ENCODE data around the gene RFWD3. TPM values are rescaled to one million over a fixed set of nuclear protein-coding genes. Genes with fewer than 3 reads are reported as not detected.
A peak's percentile ranks its signal among the peaks of the same experiment; 100 is the strongest.
"Not testable (repeated sequence)": the region's sequence is repeated elsewhere in the genome, so short reads cannot be mapped to it uniquely, and the experiment has no call there.

RFWD3 gene
- total RNA-seq, 1 donor from 2014 or later: 17.7 TPM

DNA sequence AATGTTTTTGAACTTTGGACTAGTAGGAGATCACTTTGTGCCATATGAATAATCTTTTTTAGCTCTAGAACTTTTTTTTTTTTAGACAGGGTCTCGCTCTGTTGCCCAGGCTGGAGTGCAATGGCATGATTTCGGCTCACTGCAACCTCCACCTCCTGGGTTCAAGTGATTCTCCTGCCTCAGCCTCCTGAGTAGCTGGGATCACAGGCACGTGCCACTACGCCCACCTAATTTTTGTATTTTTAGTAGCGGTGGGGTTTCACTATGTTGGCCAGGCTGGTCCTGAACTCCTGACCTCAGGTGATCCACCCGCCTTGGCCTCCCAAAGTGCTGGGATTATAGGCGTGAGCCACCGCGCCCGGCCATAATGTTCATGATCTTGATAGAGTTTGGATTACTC lies 2.2 kb upstream of the RFWD3 start:
- H3K4me3 ChIP-seq (ENCODE audit: low read length in 3 of 3); H3K27me3 ChIP-seq (ENCODE audit: control insufficient read depth in 3 of 3, insufficient read depth in 3 of 3, low read length in 3 of 3); H3K27ac ChIP-seq (ENCODE audit: low read depth, low read length); H3K9ac ChIP-seq (ENCODE audit: low read depth in 1 of 3, low read length in 3 of 3); H3K36me3 ChIP-seq (ENCODE audit: control insufficient read depth in 3 of 3, insufficient read depth in 3 of 3, low read length in 3 of 3); H3K9me3 ChIP-seq (ENCODE audit: control insufficient read depth in 3 of 3, low read length in 3 of 3): not testable (repeated sequence)
- peaks cover 0 to 11% (median 5%) of the 10 kb centered on the region in 3 donors for H3K4me1 ChIP-seq (ENCODE audit: control insufficient read depth in 3 of 3, insufficient read depth in 3 of 3, low read length in 3 of 3)

- Histone ChIP-seq H3K4me1 (ENCODE audit: control insufficient read depth in 3 of 3, insufficient read depth in 3 of 3, low read length in 3 of 3) (peaks cover 0 to 11% (median 5%) of the 10 kb centered on the region in 3 donors), H3K27me3 (ENCODE audit: control insufficient read depth in 3 of 3, insufficient read depth in 3 of 3, low read length in 3 of 3) (no peaks in the 10 kb centered on the region), H3K9me3 (ENCODE audit: control insufficient read depth in 3 of 3, low read length in 3 of 3) (no peaks in the 10 kb centered on the region), H3K9ac (ENCODE audit: low read depth in 1 of 3, low read length in 3 of 3) (peak overlapping the region; percentile 80 to 91 (median 80)), H3K27ac (ENCODE audit: low read depth, low read length) (peak overlapping the region; percentile 74), H3K4me3 (ENCODE audit: low read length in 3 of 3) (peak overlapping the region; percentile 72 to 97 (median 80)), H3K36me3 (ENCODE audit: control insufficient read depth in 3 of 3, insufficient read depth in 3 of 3, low read length in 3 of 3) (peaks cover 9 to 20% (median 17%) of the 10 kb centered on the region in 3 donors)
These were observed 601 bp upstream of the RFWD3 start for GRCh38 chr16:74667255-74667700.

- H3K4me1 ChIP-seq (ENCODE audit: control insufficient read depth in 3 of 3, insufficient read depth in 3 of 3, low read length in 3 of 3): peaks cover 0 to 11% (median 5%) of the 10 kb centered on the region in 3 donors
- H3K27ac ChIP-seq (ENCODE audit: low read depth, low read length): no peak overlapping the region
- H3K36me3 ChIP-seq (ENCODE audit: control insufficient read depth in 3 of 3, insufficient read depth in 3 of 3, low read length in 3 of 3): peaks cover 11 to 23% (median 22%) of the 10 kb centered on the region in 3 donors
- no peaks in the 10 kb centered on the region for H3K9me3 ChIP-seq (ENCODE audit: control insufficient read depth in 3 of 3, low read length in 3 of 3)
- H3K4me3 ChIP-seq (ENCODE audit: low read length in 3 of 3): peak overlapping the region; percentile 84 to 93 (median 88)
- peak overlapping the region; percentile 80 to 91 (median 91) for H3K9ac ChIP-seq (ENCODE audit: low read depth in 1 of 3, low read length in 3 of 3)
- no peaks in the 10 kb centered on the region for H3K27me3 ChIP-seq (ENCODE audit: control insufficient read depth in 3 of 3, insufficient read depth in 3 of 3, low read length in 3 of 3)
These were observed 661 bp downstream of the RFWD3 start for GRCh38 chr16:74666010-74666421.

- H3K36me3 ChIP-seq (ENCODE audit: control insufficient read depth in 3 of 3, insufficient read depth in 3 of 3, low read length in 3 of 3): peaks cover 17 to 48% (median 48%) of the 10 kb centered on the region in 3 donors
- no peaks in the 10 kb centered on the region for H3K9me3 ChIP-seq (ENCODE audit: control insufficient read depth in 3 of 3, low read length in 3 of 3)
- no peak overlapping the region for H3K27ac ChIP-seq (ENCODE audit: low read depth, low read length)
- peaks cover 3 to 5% (median 5%) of the 10 kb centered on the region in 3 donors for H3K4me1 ChIP-seq (ENCODE audit: control insufficient read depth in 3 of 3, insufficient read depth in 3 of 3, low read length in 3 of 3)
- no peak overlapping the region for H3K9ac ChIP-seq (ENCODE audit: low read depth in 1 of 3, low read length in 3 of 3)
- H3K4me3 ChIP-seq (ENCODE audit: low read length in 3 of 3): no peak overlapping the region
- no peaks in the 10 kb centered on the region for H3K27me3 ChIP-seq (ENCODE audit: control insufficient read depth in 3 of 3, insufficient read depth in 3 of 3, low read length in 3 of 3)
These were observed 5.6 kb downstream of the RFWD3 start for GRCh38 chr16:74661064-74661463.

DNA sequence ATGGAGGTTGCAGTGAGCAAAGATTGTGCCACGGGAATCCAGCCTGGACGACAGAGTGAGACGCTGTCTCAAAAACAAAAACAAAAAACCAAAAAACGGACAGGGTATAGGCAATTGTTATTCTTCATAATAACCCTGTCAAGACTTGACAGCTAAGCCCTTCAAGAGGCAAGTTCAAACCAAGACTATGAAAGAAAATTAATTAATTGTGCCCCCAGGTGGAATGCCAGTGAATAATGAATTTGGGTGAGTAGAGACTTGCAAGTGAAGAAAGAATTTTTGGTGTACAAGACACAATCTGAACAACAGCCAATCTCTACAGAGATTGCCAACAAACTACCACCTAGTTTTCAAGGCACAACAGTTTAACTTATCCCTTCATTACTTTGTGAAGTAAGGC lies 6.3 kb downstream of the RFWD3 start:
- Histone ChIP-seq H3K36me3 (ENCODE audit: control insufficient read depth in 3 of 3, insufficient read depth in 3 of 3, low read length in 3 of 3) (peaks cover 17 to 48% (median 48%) of the 10 kb centered on the region in 3 donors), H3K9me3 (ENCODE audit: control insufficient read depth in 3 of 3, low read length in 3 of 3) (no peaks in the 10 kb centered on the region), H3K27ac (ENCODE audit: low read depth, low read length) (no peak overlapping the region), H3K27me3 (ENCODE audit: control insufficient read depth in 3 of 3, insufficient read depth in 3 of 3, low read length in 3 of 3) (no peaks in the 10 kb centered on the region), H3K4me1 (ENCODE audit: control insufficient read depth in 3 of 3, insufficient read depth in 3 of 3, low read length in 3 of 3) (peaks cover 0 to 5% (median 0%) of the 10 kb centered on the region in 3 donors), H3K4me3 (ENCODE audit: low read length in 3 of 3) (no peak overlapping the region), H3K9ac (ENCODE audit: low read depth in 1 of 3, low read length in 3 of 3) (no peak overlapping the region)

DNA sequence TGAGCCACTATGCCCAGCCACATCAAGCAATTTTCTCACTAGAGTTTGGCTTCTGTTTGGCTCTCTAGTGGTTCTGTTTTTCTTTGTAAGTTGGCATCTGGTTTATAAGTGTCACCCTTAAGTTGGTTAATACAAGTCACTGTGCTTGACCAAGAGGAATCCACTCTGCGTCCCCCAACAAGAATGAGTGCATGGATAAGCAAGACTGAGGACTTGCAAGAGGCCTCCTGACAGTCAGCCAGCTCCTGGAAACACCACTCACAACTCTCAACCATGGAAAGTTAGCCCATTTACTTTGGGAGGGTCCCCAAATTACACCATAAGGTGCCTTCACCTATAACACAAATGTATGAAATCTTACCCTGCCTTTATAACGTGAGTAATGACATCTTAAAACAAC lies 7.6 kb downstream of the RFWD3 start:
- Histone ChIP-seq H3K9me3 (ENCODE audit: control insufficient read depth in 3 of 3, low read length in 3 of 3) (no peaks in the 10 kb centered on the region), H3K4me1 (ENCODE audit: control insufficient read depth in 3 of 3, insufficient read depth in 3 of 3, low read length in 3 of 3) (peaks cover 0 to 5% (median 0%) of the 10 kb centered on the region in 3 donors), H3K27me3 (ENCODE audit: control insufficient read depth in 3 of 3, insufficient read depth in 3 of 3, low read length in 3 of 3) (no peaks in the 10 kb centered on the region), H3K27ac (ENCODE audit: low read depth, low read length) (no peak overlapping the region), H3K9ac (ENCODE audit: low read depth in 1 of 3, low read length in 3 of 3) (no peak overlapping the region), H3K4me3 (ENCODE audit: low read length in 3 of 3) (no peak overlapping the region), H3K36me3 (ENCODE audit: control insufficient read depth in 3 of 3, insufficient read depth in 3 of 3, low read length in 3 of 3) (peaks cover 16 to 44% (median 44%) of the 10 kb centered on the region in 3 donors)

DNA sequence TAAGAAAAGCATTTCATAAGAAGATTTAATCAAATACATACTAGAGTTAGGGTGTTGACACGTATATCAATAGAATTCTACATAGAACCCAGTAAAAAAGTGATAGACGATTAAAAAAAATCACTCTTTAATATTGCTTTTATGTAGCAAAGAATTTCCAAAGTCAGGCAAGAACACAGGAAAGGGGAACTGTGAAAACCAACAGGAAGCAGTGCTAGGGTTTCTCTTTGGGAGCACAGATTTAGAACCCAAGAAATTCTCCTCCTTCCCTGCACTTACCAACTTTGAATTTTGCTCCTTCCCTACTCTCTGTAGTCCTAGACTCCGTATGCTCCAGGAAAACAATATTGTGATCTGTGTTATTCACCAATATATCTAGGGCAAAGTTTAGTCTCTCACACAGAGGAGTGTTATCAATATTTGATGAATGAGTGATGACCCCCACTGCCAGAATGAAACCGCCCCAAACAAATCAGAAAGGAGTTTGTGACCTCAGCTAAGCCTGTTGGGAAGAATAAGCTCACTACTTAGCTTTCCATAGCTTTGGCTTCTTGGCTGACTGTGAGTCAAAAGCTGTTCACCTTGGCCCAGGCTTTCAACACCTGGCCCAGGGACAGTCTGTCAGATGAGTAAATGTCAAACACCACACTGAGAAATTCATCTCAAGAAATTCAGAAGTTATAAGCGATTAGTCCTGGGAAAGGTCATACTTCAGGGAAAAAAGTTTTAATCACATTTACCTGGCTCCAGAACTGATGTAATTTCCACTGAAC lies 8.6 kb downstream of the RFWD3 start:
- Histone ChIP-seq H3K9me3 (ENCODE audit: control insufficient read depth in 3 of 3, low read length in 3 of 3) (no peaks in the 10 kb centered on the region), H3K4me1 (ENCODE audit: control insufficient read depth in 3 of 3, insufficient read depth in 3 of 3, low read length in 3 of 3) (peaks cover 0 to 5% (median 0%) of the 10 kb centered on the region in 3 donors), H3K9ac (ENCODE audit: low read depth in 1 of 3, low read length in 3 of 3) (peak overlapping the region in 1 of 3 donors; percentile 21), H3K27me3 (ENCODE audit: control insufficient read depth in 3 of 3, insufficient read depth in 3 of 3, low read length in 3 of 3) (no peaks in the 10 kb centered on the region), H3K27ac (ENCODE audit: low read depth, low read length) (no peak overlapping the region), H3K36me3 (ENCODE audit: control insufficient read depth in 3 of 3, insufficient read depth in 3 of 3, low read length in 3 of 3) (peaks cover 8 to 38% (median 34%) of the 10 kb centered on the region in 3 donors), H3K4me3 (ENCODE audit: low read length in 3 of 3) (no peak overlapping the region)

- Histone ChIP-seq H3K9me3 (ENCODE audit: control insufficient read depth in 3 of 3, low read length in 3 of 3) (no peaks in the 10 kb centered on the region), H3K36me3 (ENCODE audit: control insufficient read depth in 3 of 3, insufficient read depth in 3 of 3, low read length in 3 of 3) (peaks cover 0 to 32% (median 31%) of the 10 kb centered on the region in 3 donors), H3K27me3 (ENCODE audit: control insufficient read depth in 3 of 3, insufficient read depth in 3 of 3, low read length in 3 of 3) (no peaks in the 10 kb centered on the region), H3K27ac (ENCODE audit: low read depth, low read length) (no peak overlapping the region), H3K4me1 (ENCODE audit: control insufficient read depth in 3 of 3, insufficient read depth in 3 of 3, low read length in 3 of 3) (peaks cover 0 to 5% (median 0%) of the 10 kb centered on the region in 3 donors), H3K4me3 (ENCODE audit: low read length in 3 of 3) (no peak overlapping the region), H3K9ac (ENCODE audit: low read depth in 1 of 3, low read length in 3 of 3) (no peak overlapping the region)
These were observed 12.1 kb downstream of the RFWD3 start for GRCh38 chr16:74654536-74655050.

- H3K4me1 ChIP-seq (ENCODE audit: control insufficient read depth in 3 of 3, insufficient read depth in 3 of 3, low read length in 3 of 3); H3K27me3 ChIP-seq (ENCODE audit: control insufficient read depth in 3 of 3, insufficient read depth in 3 of 3, low read length in 3 of 3); H3K27ac ChIP-seq (ENCODE audit: low read depth, low read length); H3K9ac ChIP-seq (ENCODE audit: low read depth in 1 of 3, low read length in 3 of 3); H3K4me3 ChIP-seq (ENCODE audit: low read length in 3 of 3); H3K9me3 ChIP-seq (ENCODE audit: control insufficient read depth in 3 of 3, low read length in 3 of 3): not testable (repeated sequence)
- peaks cover 0 to 27% (median 24%) of the 10 kb centered on the region in 3 donors for H3K36me3 ChIP-seq (ENCODE audit: control insufficient read depth in 3 of 3, insufficient read depth in 3 of 3, low read length in 3 of 3)
These were observed 13.8 kb downstream of the RFWD3 start for GRCh38 chr16:74652883-74653282.

DNA sequence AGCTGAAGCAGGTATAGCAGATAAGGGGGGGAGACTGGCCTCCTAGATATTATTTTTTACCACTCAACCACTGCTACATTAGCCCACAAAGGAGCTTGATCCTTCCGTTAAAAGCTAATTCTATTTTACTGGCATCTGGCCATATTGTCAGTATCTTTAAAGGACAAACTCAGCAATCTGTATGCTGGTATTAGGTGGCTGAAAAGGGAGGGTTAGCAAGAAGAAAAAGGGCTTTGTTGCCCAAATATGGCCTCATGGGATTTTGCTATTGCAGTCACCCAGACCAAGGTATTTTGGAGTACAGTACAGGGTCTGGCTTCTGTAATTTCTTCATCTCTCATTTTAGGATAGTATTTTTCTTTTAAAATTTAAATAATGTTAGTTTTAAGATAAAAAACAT lies 14.4 kb downstream of the RFWD3 start:
- Histone ChIP-seq H3K9me3 (ENCODE audit: control insufficient read depth in 3 of 3, low read length in 3 of 3) (no peaks in the 10 kb centered on the region), H3K27ac (ENCODE audit: low read depth, low read length) (no peak overlapping the region), H3K4me3 (ENCODE audit: low read length in 3 of 3) (no peak overlapping the region), H3K4me1 (ENCODE audit: control insufficient read depth in 3 of 3, insufficient read depth in 3 of 3, low read length in 3 of 3) (no peaks in the 10 kb centered on the region), H3K27me3 (ENCODE audit: control insufficient read depth in 3 of 3, insufficient read depth in 3 of 3, low read length in 3 of 3) (no peaks in the 10 kb centered on the region), H3K9ac (ENCODE audit: low read depth in 1 of 3, low read length in 3 of 3) (no peak overlapping the region), H3K36me3 (ENCODE audit: control insufficient read depth in 3 of 3, insufficient read depth in 3 of 3, low read length in 3 of 3) (peaks cover 0 to 27% (median 27%) of the 10 kb centered on the region in 3 donors)

Data from skeletal muscle tissue (tissue), 4 donors.